Endothelial cell of umbilical vein (primary cell): ENCODE data around the gene MANEAL. TPM values are rescaled to one million over a fixed set of nuclear protein-coding genes. Genes with fewer than 3 reads are reported as not detected.

Source experiments
- BruUV-seq: library from RNA; stranded (reverse); fragments of 400-500 nt; replicated peaks from 2 replicates; lab custom pipeline; 2021; lab: Mats Ljungman, UMichigan
- CTCF ChIA-PET: fragments of 300-600, 350-600 bp; sonication (Branson Sonifier 250); formaldehyde crosslinking; loops from one replicate; lab custom pipeline; 2021; ENCODE audit warnings: antibody characterized with exemption, inconsistent platforms; lab: Charles Lee
- POLR2A ChIA-PET: fragments of 300-600, 350-600 bp; sonication (Branson Sonifier 250); formaldehyde crosslinking; loops from one replicate; lab custom pipeline; 2021; ENCODE audit warnings: antibody characterized with exemption, inconsistent platforms; lab: Charles Lee
- DNase-seq: peaks from one replicate; pipeline ENCODE4 v3.0.0-alpha.2; 2011; ENCODE audit warnings: low read depth, low spot score
- FAIRE-seq: peaks from 2 replicates; lab custom pipeline; 2011; peaks lifted over from hg19 to GRCh38; lab: Jason Lieb, UNC
- H2AFZ ChIP-seq: 2 replicates; pipeline ENCODE4 v1.6.0; 2012; ENCODE audit warnings: low read depth, low read length, control low read depth, inconsistent platforms
- H3K27ac ChIP-seq: 2 replicates; pipeline ENCODE4 v1.5.1; 2011; ENCODE audit warnings: low read depth, mild to moderate bottlenecking, control low read depth, low read length, moderate library complexity; ENCODE audit not compliant: insufficient read depth
- H3K27me3 ChIP-seq, 2 experiments: 2 replicates each; pipeline versions ENCODE4 v1.6.0 to v1.6.1; 2011; ENCODE audit warnings: low read length in 2 of 2, mixed read lengths in 1 of 2; ENCODE audit not compliant: control insufficient read depth in 2 of 2, insufficient read depth in 2 of 2
- H3K36me3 ChIP-seq, 2 experiments: 2 replicates in 1 of 2; 3 replicates in 1 of 2; pipeline ENCODE4 v1.5.1; 2011; ENCODE audit warnings: low read length in 2 of 2, mild to moderate bottlenecking in 1 of 2, moderate library complexity in 1 of 2; ENCODE audit not compliant: control insufficient read depth in 2 of 2, insufficient read depth in 2 of 2; ENCODE audit errors: extremely low read depth in 1 of 2
- H3K4me1 ChIP-seq: 3 replicates; pipeline ENCODE4 v1.5.1; 2011; ENCODE audit warnings: mild to moderate bottlenecking, low read length; ENCODE audit not compliant: control insufficient read depth, insufficient read depth; ENCODE audit errors: extremely low read depth
- H3K4me2 ChIP-seq: 2 replicates; pipeline ENCODE4 v1.6.1; 2011; ENCODE audit warnings: low read length, control low read depth, mixed read lengths; ENCODE audit not compliant: insufficient read depth
- H3K4me3 ChIP-seq, 3 experiments: fragments of 200-600 bp in 1 of 3; sonication (generic), shearing (Covaris generic) in 1 of 3; replicated peaks in 1 of 3; 2 replicates each; pipeline ENCODE4 v1.5.1; 2011 to 2016; ENCODE audit warnings: control low read depth in 3 of 3, low read length in 3 of 3, mild to moderate bottlenecking in 2 of 3, inconsistent platforms in 1 of 3, low read depth in 1 of 3, moderate library complexity in 1 of 3; ENCODE audit not compliant: insufficient read depth in 1 of 3
- H3K79me2 ChIP-seq: 2 replicates; pipeline ENCODE4 v1.6.0; 2012; ENCODE audit warnings: low read length, inconsistent platforms; ENCODE audit not compliant: control insufficient read depth, insufficient read depth
- H3K9ac ChIP-seq: replicated peaks from 2 replicates; pipeline ENCODE3; 2011; ENCODE audit warnings: low read length, control low read depth; ENCODE audit not compliant: insufficient read depth; ENCODE audit errors: extremely low read depth
- H3K9me1 ChIP-seq: replicated peaks from 3 replicates; pipeline ENCODE4 v1.6.0; 2011; ENCODE audit warnings: mild to moderate bottlenecking, low read length; ENCODE audit not compliant: control insufficient read depth, insufficient read depth; ENCODE audit errors: extremely low read depth
- H3K9me3 ChIP-seq: replicated peaks from 2 replicates; pipeline ENCODE4 v1.5.1; 2012; ENCODE audit warnings: low read length, inconsistent platforms; ENCODE audit not compliant: control insufficient read depth, insufficient read depth
- H4K20me1 ChIP-seq: replicated peaks from 2 replicates; pipeline ENCODE3; 2011; ENCODE audit warnings: mild to moderate bottlenecking, low read length; ENCODE audit not compliant: control insufficient read depth, insufficient read depth; ENCODE audit errors: extremely low read depth
- EZH2 ChIP-seq: IDR thresholded peaks from 2 replicates; pipeline ENCODE4 v1.6.1; 2012; ENCODE audit warnings: borderline replicate concordance, low read depth, mild to moderate bottlenecking, moderate library complexity, low read length, inconsistent platforms; ENCODE audit not compliant: severe bottlenecking
- FOS ChIP-seq: IDR thresholded peaks from 2 replicates; pipeline ENCODE4 v1.6.1; 2011; ENCODE audit warnings: mild to moderate bottlenecking, low read length, moderate library complexity, borderline replicate concordance; ENCODE audit not compliant: insufficient read depth
- GATA2 ChIP-seq: IDR thresholded peaks from 2 replicates; pipeline ENCODE4 v1.7.0; 2011; ENCODE audit warnings: low read depth, mild to moderate bottlenecking, moderate library complexity, mixed read lengths, low read length; ENCODE audit not compliant: insufficient read length, insufficient read depth
- MYC ChIP-seq: IDR thresholded peaks from one replicate; pipeline ENCODE4 v1.6.1; 2011; ENCODE audit warnings: mild to moderate bottlenecking, low read depth, low read length
- POLR2A ChIP-seq: IDR thresholded peaks from 2 replicates; pipeline ENCODE4 v1.6.1; 2012; ENCODE audit warnings: low read depth, mild to moderate bottlenecking, control low read depth, low read length
- POLR2AphosphoS5 ChIP-seq: IDR thresholded peaks from 2 replicates; pipeline ENCODE4 v1.6.1; 2012; ENCODE audit warnings: low read depth, mild to moderate bottlenecking, control low read depth, low read length, moderate library complexity; ENCODE audit not compliant: insufficient read depth
- dilution Hi-C: fragments of 300-500 bp; cut with MboI; formaldehyde crosslinking; loops from one replicate; pipeline ENCODE4 v1.15.0; 2019; ENCODE audit warnings: low sequenced_read_pairs; ENCODE audit not compliant: extremely low pct_ligation_motif_present
- intact Hi-C: fragments of 100-400 bp; cut with micrococcal nuclease; formaldehyde crosslinking; loops from one replicate; pipeline ENCODE4 v1.10.0; 2022
- polyA plus RNA-seq, 4 experiments: library from polyadenylated mRNA; depleted of rRNA in 3 of 4; stranded (reverse) in 3 of 4; unstranded in 1 of 4; fragments of >200 nt; gene quantifications; 2 replicates each; pipeline versions ENCODE4 v1.2.1 to v1.2.3, GENCODE V29; 2011 to 2012; ENCODE audit warnings: missing spikeins in 1 of 4
- total RNA-seq: library from RNA; stranded (reverse); gene quantifications from 2 replicates; pipeline ENCODE4 v1.2.3, GENCODE V29; 2021
- TF ChIP-seq, protein P1 (sequence below), 2 donors: IDR thresholded peaks; 1 replicate in 1 of 2; 2 replicates in 1 of 2; pipeline ENCODE4 v1.5.1; 2011; ENCODE audit warnings: low read length in 2 of 2, mild to moderate bottlenecking in 2 of 2, moderate library complexity in 2 of 2, control low read depth in 1 of 2, inconsistent platforms in 1 of 2, low read depth in 1 of 2; ENCODE audit not compliant: insufficient read depth in 1 of 2; ENCODE audit errors: extremely low read depth in 1 of 2

Gene MANEAL
- total and polyA plus RNA-seq, 2 donors (not counting 3 experiments of a cell fraction or from before 2014, with no cell fraction given): 0.66 to 1.3 TPM

DNA sequence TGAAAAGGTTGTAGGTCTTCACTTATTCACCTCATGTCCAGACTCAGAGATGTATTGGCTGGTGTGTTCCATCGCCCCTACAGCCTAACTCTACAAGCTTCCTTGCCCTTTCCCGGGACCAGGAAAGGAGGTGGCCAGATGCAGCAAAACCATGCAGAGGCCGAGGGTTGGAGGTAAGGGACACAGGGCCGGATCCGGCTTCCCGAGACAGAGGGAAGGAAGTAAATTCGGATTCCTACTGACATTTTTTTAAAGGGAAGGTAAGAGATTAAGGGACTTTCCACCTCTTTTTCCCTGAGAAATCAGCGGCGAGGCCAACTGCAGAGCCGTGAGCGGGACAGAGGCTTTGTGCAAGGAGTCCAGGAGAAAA is 41.4 kb upstream of the MANEAL start:
- Histone ChIP-seq H2AFZ (no peak overlapping the region), H3K36me3 (no peaks in the 10 kb centered on the region), H4K20me1 (no peaks in the 10 kb centered on the region), H3K9ac (no peak overlapping the region), H3K4me2 (no peak overlapping the region), H3K9me1 (no peaks in the 10 kb centered on the region), H3K27me3 (peaks cover 25 to 33% of the 10 kb centered on the region in 2 experiments), H3K27ac (no peak overlapping the region), H3K4me1 (no peaks in the 10 kb centered on the region), H3K9me3 (no peaks in the 10 kb centered on the region), H3K4me3 (no peak overlapping the region), H3K79me2 (no peaks in the 10 kb centered on the region)
- no TSS peak for BruUV-seq
- CTCF ChIA-PET: no interaction called here
- intact Hi-C loops (no loop called here), dilution Hi-C loops (no loop called here)
- no peak for FAIRE-seq
- DNase-seq: no peak
- POLR2A ChIA-PET: no interaction called here
- TF ChIP-seq POLR2AphosphoS5 (no peak), POLR2A (no peak), EZH2 (peak; percentile 24), FOS (no peak), MYC (no peak), GATA2 (no peak)
- TF ChIP-seq, protein P1, sequence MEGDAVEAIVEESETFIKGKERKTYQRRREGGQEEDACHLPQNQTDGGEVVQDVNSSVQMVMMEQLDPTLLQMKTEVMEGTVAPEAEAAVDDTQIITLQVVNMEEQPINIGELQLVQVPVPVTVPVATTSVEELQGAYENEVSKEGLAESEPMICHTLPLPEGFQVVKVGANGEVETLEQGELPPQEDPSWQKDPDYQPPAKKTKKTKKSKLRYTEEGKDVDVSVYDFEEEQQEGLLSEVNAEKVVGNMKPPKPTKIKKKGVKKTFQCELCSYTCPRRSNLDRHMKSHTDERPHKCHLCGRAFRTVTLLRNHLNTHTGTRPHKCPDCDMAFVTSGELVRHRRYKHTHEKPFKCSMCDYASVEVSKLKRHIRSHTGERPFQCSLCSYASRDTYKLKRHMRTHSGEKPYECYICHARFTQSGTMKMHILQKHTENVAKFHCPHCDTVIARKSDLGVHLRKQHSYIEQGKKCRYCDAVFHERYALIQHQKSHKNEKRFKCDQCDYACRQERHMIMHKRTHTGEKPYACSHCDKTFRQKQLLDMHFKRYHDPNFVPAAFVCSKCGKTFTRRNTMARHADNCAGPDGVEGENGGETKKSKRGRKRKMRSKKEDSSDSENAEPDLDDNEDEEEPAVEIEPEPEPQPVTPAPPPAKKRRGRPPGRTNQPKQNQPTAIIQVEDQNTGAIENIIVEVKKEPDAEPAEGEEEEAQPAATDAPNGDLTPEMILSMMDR (IDR thresholded peaks at IDR 0.05; ENCODE audit: extremely low read depth in 1 of 2, insufficient read depth in 1 of 2, low read depth in 1 of 2, low read length in 2 of 2): no peak
